PC-3 (cell line): ENCODE measurements around the gene RAB32.
"Not testable (repeated sequence)": the region's sequence is repeated elsewhere in the genome, so short reads cannot be mapped to it uniquely, and the experiment has no call there.

Experiments
- EZH2 ChIP-seq: fragments of 300-600 bp; sonication (generic); IDR thresholded peaks from one replicate; pipeline ENCODE4 v1.6.1; 2017; ENCODE audit warnings: antibody characterized with exemption, mild to moderate bottlenecking, low read length; ENCODE audit not compliant: unreplicated experiment
- EZH2phosphoT487 ChIP-seq: fragments of 300-600 bp; sonication (generic); IDR thresholded peaks from 2 replicates; pipeline ENCODE4 v1.6.1; 2018; ENCODE audit warnings: mild to moderate bottlenecking, antibody characterized with exemption, low read length, borderline replicate concordance
- TF ChIP-seq, protein P1 (sequence below): fragments of 300-600 bp; sonication (generic); conservative IDR thresholded peaks from 2 replicates; pipeline ENCODE4 v1.5.1; 2017; ENCODE audit warnings: antibody characterized with exemption, low read depth, mild to moderate bottlenecking, low read length

DNA sequence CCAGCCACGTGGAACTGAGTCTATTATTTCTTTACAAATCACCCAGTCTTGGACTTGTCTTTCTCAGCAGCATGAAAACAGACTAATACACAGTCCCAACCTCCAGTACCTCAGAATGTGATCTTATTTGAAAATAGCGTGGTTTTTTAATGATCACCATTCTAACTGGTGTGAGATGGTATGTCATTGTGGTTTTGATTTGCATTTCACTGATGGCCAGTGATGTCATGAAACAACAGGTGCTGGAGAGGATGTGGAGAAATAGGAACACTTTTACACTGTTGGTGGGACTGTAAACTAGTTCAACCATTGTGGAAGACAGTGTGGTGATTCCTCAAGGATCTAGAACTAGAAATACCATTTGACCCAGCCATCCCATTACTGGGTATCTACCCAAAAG is 23.0 kb downstream of the RAB32 start:
- TF ChIP-seq, protein P1, sequence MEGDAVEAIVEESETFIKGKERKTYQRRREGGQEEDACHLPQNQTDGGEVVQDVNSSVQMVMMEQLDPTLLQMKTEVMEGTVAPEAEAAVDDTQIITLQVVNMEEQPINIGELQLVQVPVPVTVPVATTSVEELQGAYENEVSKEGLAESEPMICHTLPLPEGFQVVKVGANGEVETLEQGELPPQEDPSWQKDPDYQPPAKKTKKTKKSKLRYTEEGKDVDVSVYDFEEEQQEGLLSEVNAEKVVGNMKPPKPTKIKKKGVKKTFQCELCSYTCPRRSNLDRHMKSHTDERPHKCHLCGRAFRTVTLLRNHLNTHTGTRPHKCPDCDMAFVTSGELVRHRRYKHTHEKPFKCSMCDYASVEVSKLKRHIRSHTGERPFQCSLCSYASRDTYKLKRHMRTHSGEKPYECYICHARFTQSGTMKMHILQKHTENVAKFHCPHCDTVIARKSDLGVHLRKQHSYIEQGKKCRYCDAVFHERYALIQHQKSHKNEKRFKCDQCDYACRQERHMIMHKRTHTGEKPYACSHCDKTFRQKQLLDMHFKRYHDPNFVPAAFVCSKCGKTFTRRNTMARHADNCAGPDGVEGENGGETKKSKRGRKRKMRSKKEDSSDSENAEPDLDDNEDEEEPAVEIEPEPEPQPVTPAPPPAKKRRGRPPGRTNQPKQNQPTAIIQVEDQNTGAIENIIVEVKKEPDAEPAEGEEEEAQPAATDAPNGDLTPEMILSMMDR: not testable (repeated sequence)
- not testable (repeated sequence) for TF ChIP-seq EZH2, EZH2phosphoT487
